Nephron (organoid): Measurements from ENCODE around the gene DLGAP1.
"Not testable (repeated sequence)": the region's sequence is repeated elsewhere in the genome, so short reads cannot be mapped to it uniquely, and the experiment has no call there.

Experiments used
- H3K27ac Mint-ChIP-seq, 3 experiments: 2 replicates each; pipeline ENCODE4 v1.8.0; 2020; ENCODE audit warnings: mixed read lengths in 3 of 3, mild to moderate bottlenecking in 2 of 3, moderate library complexity in 1 of 3
- H3K27me3 Mint-ChIP-seq: 2 replicates; pipeline ENCODE4 v1.8.0; 2021; ENCODE audit warnings: low read depth, mild to moderate bottlenecking, moderate library complexity, mixed read lengths
- H3K36me3 Mint-ChIP-seq: 2 replicates; pipeline ENCODE4 v1.8.0; 2020; ENCODE audit warnings: low read depth, mixed read lengths
- H3K4me1 Mint-ChIP-seq: 2 replicates; pipeline ENCODE4 v1.8.0; 2020; ENCODE audit warnings: mixed read lengths
- H3K4me3 Mint-ChIP-seq, 3 experiments: 2 replicates each; pipeline ENCODE4 v1.8.0; 2020; ENCODE audit warnings: mild to moderate bottlenecking in 3 of 3, mixed read lengths in 3 of 3, moderate library complexity in 2 of 3
- H3K9me3 Mint-ChIP-seq: 2 replicates; pipeline ENCODE4 v1.8.0; 2020; ENCODE audit warnings: mixed read lengths
- CTCF ChIP-seq, 3 experiments: fragments of 200-600 bp; sonication (generic); IDR thresholded peaks; one replicate each; pipeline ENCODE4 v1.5.0; 2021; ENCODE audit warnings: antibody characterized with exemption in 3 of 3; ENCODE audit not compliant: unreplicated experiment in 3 of 3

DLGAP1 gene

DNA sequence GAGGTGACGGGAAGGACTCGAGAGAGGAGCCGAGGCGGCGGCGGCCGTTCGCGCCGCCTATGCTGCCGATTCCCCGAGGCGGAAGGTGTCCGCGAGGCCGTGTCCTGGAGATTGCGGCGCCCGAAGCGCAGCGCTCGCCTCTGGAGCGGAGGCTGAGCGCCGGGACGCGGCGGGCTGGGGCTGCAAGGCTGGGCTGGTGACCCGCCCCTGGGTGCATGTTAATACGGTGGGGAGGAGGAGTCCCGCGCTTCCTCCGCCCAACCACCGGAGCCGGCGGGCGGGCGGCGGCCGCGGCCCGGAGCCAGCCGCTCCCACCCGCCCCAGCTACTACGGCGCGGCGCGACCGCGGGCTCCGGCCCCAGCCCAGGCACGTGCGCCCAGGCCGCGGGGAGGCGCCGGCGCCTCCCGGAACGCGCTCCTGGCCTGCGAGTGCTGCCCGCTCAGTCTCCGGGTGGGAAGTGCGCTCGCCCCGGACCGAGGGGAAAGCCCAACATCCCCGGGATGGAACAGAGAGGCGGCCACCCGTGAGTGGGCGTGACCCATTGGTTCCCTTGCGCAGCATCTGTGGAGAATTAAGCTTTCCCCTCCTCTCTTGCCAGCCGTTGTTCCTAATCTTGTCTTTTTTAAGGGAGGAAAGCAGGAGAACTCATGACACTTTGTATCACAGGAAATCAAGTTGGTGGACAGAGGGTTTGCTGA, at the start of gene DLGAP1:
Gene DLGAP1, minus strand, starts transcription at position 195 of the 699 bp plus-strand sequence.
- no peaks in the 10 kb centered on the region for H3K9me3 Mint-ChIP-seq
- H3K4me1 Mint-ChIP-seq = peaks cover 19% of the 10 kb centered on the region
- H3K27ac Mint-ChIP-seq = peak within 1 kb of the TSS in 2 of 3 experiments; percentile 31 to 59
- H3K4me3 Mint-ChIP-seq = peak within 1 kb of the TSS; percentile 83 to 88 (median 86)
- H3K27me3 Mint-ChIP-seq = peaks cover 67% of the 10 kb centered on the region
- no peaks in the 10 kb centered on the region for H3K36me3 Mint-ChIP-seq
- no peak for TF ChIP-seq CTCF (IDR thresholded peaks at IDR 0.05; ENCODE audit: unreplicated experiment in 3 of 3)

DNA sequence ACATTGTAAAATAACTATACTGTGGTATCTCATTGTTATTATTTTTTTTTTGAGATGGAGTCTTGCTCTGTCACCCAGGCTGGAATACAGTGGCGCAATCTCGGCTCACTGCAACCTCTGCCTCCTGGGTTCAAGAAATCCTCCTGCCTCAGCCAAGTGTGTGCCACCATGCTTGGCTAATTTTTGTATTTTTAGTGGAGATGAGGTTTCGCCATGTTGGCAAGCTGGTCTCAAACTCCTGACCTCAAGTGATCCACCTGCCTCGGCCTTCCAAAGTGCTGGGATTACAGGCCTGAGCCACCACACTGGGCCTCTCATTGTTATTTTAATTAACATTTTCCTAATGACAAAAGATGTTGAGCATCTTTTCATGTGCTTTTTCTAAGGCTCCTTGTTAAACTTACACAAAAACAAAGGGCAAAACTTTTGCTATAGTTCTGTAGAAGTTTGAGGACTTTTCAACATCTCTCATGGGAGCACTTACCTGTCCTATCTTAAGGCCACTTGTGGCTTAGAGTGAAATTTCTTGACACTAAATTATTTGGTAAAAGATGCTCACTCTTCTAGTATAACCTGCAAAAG, 39.7 kb upstream of the DLGAP1 start:
- H3K4me3 Mint-ChIP-seq, H3K4me1 Mint-ChIP-seq, H3K27me3 Mint-ChIP-seq, H3K27ac Mint-ChIP-seq, H3K9me3 Mint-ChIP-seq, H3K36me3 Mint-ChIP-seq: not testable (repeated sequence)

DNA sequence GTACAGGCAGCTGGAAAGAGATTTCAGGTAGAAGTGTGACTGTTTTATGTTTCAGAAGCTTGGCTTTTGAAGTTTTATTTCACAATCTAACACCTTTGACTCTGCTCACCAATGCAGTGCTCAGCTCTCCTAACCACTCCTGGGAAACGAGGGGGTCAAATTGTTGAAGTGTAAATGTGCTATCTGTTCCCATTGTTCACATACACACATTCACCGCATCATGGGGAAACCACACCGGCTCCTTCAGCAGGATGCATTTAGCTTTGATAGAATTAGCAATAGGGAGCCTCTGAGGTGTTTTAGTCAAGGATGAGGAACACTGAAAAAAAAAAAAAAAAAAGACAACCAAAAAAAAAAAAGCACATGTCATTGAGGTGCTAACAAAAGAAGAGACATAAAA, 13.4 kb upstream of the DLGAP1 start:
- Mint-ChIP-seq H3K4me1 (no peaks in the 10 kb centered on the region), H3K27me3 (no peaks in the 10 kb centered on the region), H3K36me3 (no peaks in the 10 kb centered on the region), H3K9me3 (no peaks in the 10 kb centered on the region), H3K4me3 (no peak overlapping the region), H3K27ac (no peak overlapping the region)
- TF ChIP-seq CTCF (IDR thresholded peaks at IDR 0.05; ENCODE audit: unreplicated experiment in 3 of 3) = no peak

DNA sequence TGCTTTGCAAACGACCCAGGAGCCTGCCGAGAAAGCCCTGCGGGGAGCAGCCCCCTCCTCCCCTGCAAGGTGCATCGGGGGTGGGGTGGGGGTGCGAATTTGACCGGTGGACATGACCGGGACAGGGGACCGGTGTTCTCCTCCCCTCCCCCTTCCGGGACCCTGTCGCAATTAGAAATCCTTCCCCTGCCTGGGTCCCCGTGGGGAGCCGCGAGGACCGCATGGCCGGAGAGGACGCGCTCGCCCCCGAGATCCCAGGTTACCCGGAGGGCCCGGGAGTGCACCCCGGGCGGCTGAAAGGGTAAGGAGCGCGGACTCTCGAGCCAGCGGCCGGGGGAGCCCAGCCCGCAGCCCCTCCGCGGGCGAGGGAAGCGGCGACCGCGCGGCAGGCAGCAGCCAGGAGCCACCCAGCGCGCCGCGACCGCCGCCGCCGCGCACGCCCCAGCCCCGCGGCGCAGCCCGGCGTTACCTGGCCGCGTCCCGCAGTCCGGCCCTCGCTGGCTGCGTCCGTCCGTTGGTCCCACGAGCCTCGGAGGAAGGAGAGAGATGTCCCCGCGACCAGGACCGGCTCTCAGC, 482 bp downstream of the DLGAP1 start:
- TF ChIP-seq CTCF (IDR thresholded peaks at IDR 0.05; ENCODE audit: unreplicated experiment in 3 of 3) = no peak
- peak overlapping the region; percentile 82 to 88 (median 86) for H3K4me3 Mint-ChIP-seq
- no peaks in the 10 kb centered on the region for H3K9me3 Mint-ChIP-seq
- H3K27me3 Mint-ChIP-seq = peaks cover 69% of the 10 kb centered on the region
- no peak overlapping the region for H3K27ac Mint-ChIP-seq
- H3K36me3 Mint-ChIP-seq = no peaks in the 10 kb centered on the region
- peaks cover 25% of the 10 kb centered on the region for H3K4me1 Mint-ChIP-seq

DNA sequence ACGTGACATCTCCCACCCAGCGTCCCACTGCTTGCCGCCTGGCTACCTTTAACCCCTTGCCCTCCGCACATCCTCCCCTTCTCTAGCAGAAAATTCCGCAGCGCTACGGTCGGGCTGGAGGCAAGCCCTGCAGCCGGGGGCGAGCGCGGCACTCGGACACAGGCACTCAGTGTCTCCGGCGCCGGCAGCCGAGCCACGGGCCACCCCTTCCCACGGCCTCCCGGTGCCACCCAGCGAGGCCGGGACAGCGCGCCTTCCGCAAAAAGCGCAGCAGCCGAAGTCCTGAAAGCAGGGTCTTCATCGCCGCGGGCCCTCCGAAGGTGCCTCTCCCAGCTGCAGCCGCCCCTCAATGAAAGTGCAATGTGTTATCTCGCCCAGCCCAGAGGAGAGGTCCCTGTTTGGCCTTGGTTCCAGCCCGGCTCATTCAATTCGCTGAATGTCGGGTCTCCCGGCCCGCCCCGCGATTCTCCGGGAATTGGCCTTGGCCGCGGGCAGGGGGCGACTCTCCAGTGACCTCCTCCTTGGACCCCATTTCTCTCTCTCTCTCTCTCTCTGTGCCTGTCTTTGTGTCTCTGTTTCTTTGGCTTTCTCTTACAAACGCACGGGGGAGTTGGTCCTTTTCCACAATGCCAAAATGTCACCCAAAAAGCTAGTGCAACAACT, 1.1 kb downstream of the DLGAP1 start:
- peaks cover 28% of the 10 kb centered on the region for H3K4me1 Mint-ChIP-seq
- TF ChIP-seq CTCF (IDR thresholded peaks at IDR 0.05; ENCODE audit: unreplicated experiment in 3 of 3) = no peak
- no peak overlapping the region for H3K27ac Mint-ChIP-seq
- no peaks in the 10 kb centered on the region for H3K9me3 Mint-ChIP-seq
- H3K36me3 Mint-ChIP-seq = no peaks in the 10 kb centered on the region
- H3K27me3 Mint-ChIP-seq = peaks cover 66% of the 10 kb centered on the region
- peak overlapping the region; percentile 82 to 88 (median 86) for H3K4me3 Mint-ChIP-seq

GRCh38 chr18:4453567-4453873, 1.6 kb downstream of the DLGAP1 start:
- Mint-ChIP-seq H3K9me3 (no peaks in the 10 kb centered on the region), H3K27ac (no peak overlapping the region)
- no peak for TF ChIP-seq CTCF (IDR thresholded peaks at IDR 0.05; ENCODE audit: unreplicated experiment in 3 of 3)

More at GRCh38 chr18:4453567-4453873, 1.6 kb downstream of the DLGAP1 start:
- Mint-ChIP-seq H3K27me3 (peaks cover 65% of the 10 kb centered on the region), H3K4me3 (peak overlapping the region; percentile 82 to 88 (median 86)), H3K36me3 (no peaks in the 10 kb centered on the region), H3K4me1 (peaks cover 28% of the 10 kb centered on the region)
